ENCODE data around the gene RANBP17.

The RANBP17 gene

GRCh38 chr5:171299228-171299627 is 437.4 kb downstream of the RANBP17 start:
- DNase-seq (ENCODE audit: low read depth): no peak

- DNase-seq (ENCODE audit: low read depth): no peak
These were observed 438.0 kb downstream of the RANBP17 start for GRCh38 chr5:171299851-171300250.

- DNase-seq (ENCODE audit: low read depth): no peak
These were observed 438.5 kb downstream of the RANBP17 start for GRCh38 chr5:171300358-171300757.

- no peak for DNase-seq (ENCODE audit: low read depth)
These were observed 444.3 kb downstream of the RANBP17 start for GRCh38 chr5:171306166-171306565.

GRCh38 chr5:171306781-171307591 is 445.2 kb downstream of the RANBP17 start:
- DNase-seq (ENCODE audit: low read depth): no peak

- no peak for DNase-seq (ENCODE audit: low read depth)
These were observed 446.1 kb downstream of the RANBP17 start for GRCh38 chr5:171307789-171308452.

GRCh38 chr5:171308453-171309275 is 446.8 kb downstream of the RANBP17 start, which contains the start of gene TLX3:
Gene TLX3 (plus strand): TSS chr5:171309248. CDS start chr5:171309366, 118 bp downstream.
- DNase-seq (ENCODE audit: low read depth): no peak

GRCh38 chr5:171309276-171310211 is 447.7 kb downstream of the RANBP17 start:
- DNase-seq (ENCODE audit: low read depth): no peak

GRCh38 chr5:171310212-171310818 is 448.5 kb downstream of the RANBP17 start:
- no peak for DNase-seq (ENCODE audit: low read depth)

GRCh38 chr5:171310819-171311321 is 449.1 kb downstream of the RANBP17 start:
- no peak for DNase-seq (ENCODE audit: low read depth)

GRCh38 chr5:171311322-171312077 is 449.7 kb downstream of the RANBP17 start:
- DNase-seq (ENCODE audit: low read depth): no peak

GRCh38 chr5:171312129-171312974 is 450.5 kb downstream of the RANBP17 start:
- DNase-seq (ENCODE audit: low read depth): no peak

GRCh38 chr5:171313481-171314206 is 451.8 kb downstream of the RANBP17 start:
- DNase-seq (ENCODE audit: low read depth): no peak

GRCh38 chr5:171314728-171315385 is 453.0 kb downstream of the RANBP17 start:
- no peak for DNase-seq (ENCODE audit: low read depth)

GRCh38 chr5:171315386-171315891 is 453.6 kb downstream of the RANBP17 start:
- no peak for DNase-seq (ENCODE audit: low read depth)

GRCh38 chr5:171315925-171316257 is 454.1 kb downstream of the RANBP17 start:
- DNase-seq (ENCODE audit: low read depth): no peak

- DNase-seq (ENCODE audit: low read depth): no peak
These were observed 454.7 kb downstream of the RANBP17 start for GRCh38 chr5:171316258-171317121.
